H1 (cell line): ENCODE results near the gene SLC22A23. TPM values are rescaled to one million over a fixed set of nuclear protein-coding genes. Genes with fewer than 3 reads are reported as not detected.

Experiments
- ASH2L ChIP-seq: fragments of 200-600, 300-600 bp; sonication (generic); IDR thresholded peaks from one replicate; pipeline ENCODE4 v1.7.1; 2017; ENCODE audit warnings: low read length
- ATF2 ChIP-seq: IDR thresholded peaks from 2 replicates; pipeline ENCODE4 v1.6.1; 2012; ENCODE audit warnings: low read length, inconsistent platforms
- ATF3 ChIP-seq: IDR thresholded peaks from 2 replicates; pipeline ENCODE4 v1.6.1; 2011; ENCODE audit warnings: low read depth, mild to moderate bottlenecking, low read length; ENCODE audit not compliant: insufficient read depth
- BACH1 ChIP-seq: IDR thresholded peaks from 2 replicates; pipeline ENCODE4 v1.6.1; 2012; ENCODE audit warnings: low read length, improper control_type of control experiment
- CBX5 ChIP-seq: fragments of 300-800, 300-1000 bp; sonication (generic); IDR thresholded peaks from 2 replicates; pipeline ENCODE4 v1.7.1; 2016; ENCODE audit warnings: antibody characterized with exemption, low read length, low read depth
- CEBPB ChIP-seq: IDR thresholded peaks from 2 replicates; pipeline ENCODE4 v1.6.1; 2012; ENCODE audit warnings: low read depth, low read length
- CREB1 ChIP-seq: IDR thresholded peaks from 2 replicates; pipeline ENCODE4 v1.6.1; 2012; ENCODE audit warnings: inconsistent platforms
- CTBP2 ChIP-seq: IDR thresholded peaks from 2 replicates; pipeline ENCODE4 v1.7.0; 2011; ENCODE audit warnings: borderline replicate concordance, mild to moderate bottlenecking, moderate library complexity, mixed read lengths, low read length; ENCODE audit not compliant: insufficient read depth, insufficient read length
- EP300 ChIP-seq, 2 experiments: IDR thresholded peaks; 1 replicate in 1 of 2; 2 replicates in 1 of 2; pipeline ENCODE4 v1.6.1; 2011 to 2012; ENCODE audit warnings: low read depth in 2 of 2, low read length in 2 of 2, mild to moderate bottlenecking in 2 of 2, borderline replicate concordance in 1 of 2, inconsistent platforms in 1 of 2, moderate library complexity in 1 of 2
- GTF2F1 ChIP-seq: IDR thresholded peaks from 2 replicates; pipeline ENCODE4 v1.6.1; 2012; ENCODE audit warnings: low read depth, low read length, improper control_type of control experiment, borderline replicate concordance
- HDAC2 ChIP-seq, 2 experiments: fragments of 300-600 bp in 1 of 2; sonication (generic) in 1 of 2; IDR thresholded peaks; 2 replicates each; pipeline ENCODE4 v1.6.1; 2011 to 2012; ENCODE audit warnings: low read depth in 2 of 2, low read length in 2 of 2, mild to moderate bottlenecking in 2 of 2, moderate library complexity in 2 of 2, borderline replicate concordance in 1 of 2, inconsistent platforms in 1 of 2
- KDM4A ChIP-seq: IDR thresholded peaks from one replicate; pipeline ENCODE4 v1.7.1; 2012; ENCODE audit warnings: low read depth, mild to moderate bottlenecking, moderate library complexity, low read length, inconsistent platforms; ENCODE audit not compliant: severe bottlenecking
- PHF8 ChIP-seq: fragments of 200-600 bp; sonication (generic); conservative IDR thresholded peaks from 2 replicates; pipeline ENCODE4 v1.7.1; 2012; ENCODE audit warnings: low read depth, mild to moderate bottlenecking, inconsistent platforms, low read length, moderate library complexity
- POLR2A ChIP-seq, 2 experiments: IDR thresholded peaks; 1 replicate in 1 of 2; 2 replicates in 1 of 2; pipeline ENCODE4 v1.6.1; 2011; ENCODE audit warnings: low read depth in 2 of 2, low read length in 2 of 2, mild to moderate bottlenecking in 2 of 2; ENCODE audit errors: control extremely low read depth in 1 of 2
- POLR2AphosphoS5 ChIP-seq: IDR thresholded peaks from 2 replicates; pipeline ENCODE4 v1.6.1; 2011; ENCODE audit warnings: low read depth, low read length
- POU5F1 ChIP-seq: IDR thresholded peaks from 2 replicates; pipeline ENCODE4 v1.6.1; 2011; ENCODE audit warnings: low read depth, mild to moderate bottlenecking, low read length, moderate library complexity
- RBBP5 ChIP-seq: IDR thresholded peaks from 2 replicates; pipeline ENCODE4 v1.7.1; 2012; ENCODE audit warnings: low read depth, mild to moderate bottlenecking, inconsistent platforms, low read length, moderate library complexity, borderline replicate concordance
- RFX5 ChIP-seq: IDR thresholded peaks from 2 replicates; pipeline ENCODE4 v1.6.1; 2011; ENCODE audit warnings: low read depth, low read length, improper control_type of control experiment, borderline replicate concordance
- SIN3A ChIP-seq, 2 experiments: IDR thresholded peaks in 1 of 2; conservative IDR thresholded peaks in 1 of 2; 2 replicates each; pipeline ENCODE4 v1.6.1; 2011 to 2012; ENCODE audit warnings: low read length in 2 of 2, improper control_type of control experiment in 1 of 2, low read depth in 1 of 2, mild to moderate bottlenecking in 1 of 2
- TAF1 ChIP-seq: IDR thresholded peaks from 2 replicates; pipeline ENCODE4 v1.6.1; 2011; ENCODE audit warnings: mild to moderate bottlenecking, low read depth, low read length
- TAF7 ChIP-seq: optimal IDR thresholded peaks from 2 replicates; pipeline ENCODE3; 2011; ENCODE audit warnings: low read depth, mild to moderate bottlenecking, inconsistent platforms, low read length, moderate library complexity, borderline replicate concordance
- polyA plus RNA-seq, 7 experiments: library from polyadenylated mRNA; depleted of rRNA in 3 of 7; stranded (reverse) in 5 of 7; unstranded in 2 of 7; fragments of >200 nt in 5 of 7; fragments of 200-250 nt in 2 of 7; gene quantifications; 1 replicate in 5 of 7; 2 replicates in 1 of 7; 4 replicates in 1 of 7; pipeline versions ENCODE4 v1.2.1 to v1.2.3, GENCODE V29; 2011 to 2013; ENCODE audit warnings: missing spikeins in 2 of 7, mixed read lengths in 2 of 7
- total RNA-seq: library from RNA; stranded (reverse); fragmentation: NEBNext Ultra II Directional; extraction: Animal tissue kit (Norgen Biotek cat#: 25700); gene quantifications from 2 replicates; pipeline ENCODE4 v1.2.1, GENCODE V29; 2021

Gene SLC22A23
- total and polyA plus RNA-seq, 2 of the 8 experiments (the other 6 are each of a cell fraction or from before 2014, with no cell fraction given): 9.9 to 38.4 TPM

- TF ChIP-seq HDAC2 (IDR thresholded peaks at IDR 0.05; ENCODE audit: borderline replicate concordance in 1 of 2, low read depth in 2 of 2, low read length in 2 of 2): peak; percentile 37 to 70; a peak in 2 of 4 replicates
- TF ChIP-seq PHF8: peak; percentile 32; the same call in 1 of the 2 replicates
- TF ChIP-seq ATF3: no peak
- TF ChIP-seq TAF7: peak; percentile 18
- TF ChIP-seq ATF2: peak; percentile 53; the same call in 1 of the 2 replicates
- TF ChIP-seq POLR2AphosphoS5: peak; percentile 57
- peak; percentile 69; the same call in 1 of the 2 replicates for TF ChIP-seq RBBP5
- no peak for TF ChIP-seq RFX5
- peak in 1 of 2 experiments; percentile 47; a peak in 1 of 3 replicates for TF ChIP-seq POLR2A (IDR thresholded peaks at IDR 0.05; ENCODE audit: control extremely low read depth in 1 of 2, low read depth in 2 of 2, low read length in 2 of 2)
- no peak for TF ChIP-seq KDM4A
- peak; percentile 56 to 85; a peak in 1 of 4 replicates for TF ChIP-seq SIN3A (conservative IDR thresholded peaks at IDR 0.05 in 1 of 2, IDR thresholded peaks at IDR 0.05 in 1 of 2; ENCODE audit: low read depth in 1 of 2, low read length in 2 of 2)
- peak; percentile 75 for TF ChIP-seq TAF1
- TF ChIP-seq CREB1: peak; percentile 52
- peak; percentile 26; the same call in 1 of the 2 replicates for TF ChIP-seq BACH1
- TF ChIP-seq CTBP2: peak; percentile 83
- TF ChIP-seq EP300 (IDR thresholded peaks at IDR 0.05; ENCODE audit: borderline replicate concordance in 1 of 2, low read depth in 2 of 2, low read length in 2 of 2): peak in 1 of 2 experiments; percentile 28; a peak in 1 of 3 replicates
- TF ChIP-seq ASH2L: peak; percentile 78
- no peak for TF ChIP-seq CBX5
- no peak for TF ChIP-seq POU5F1
- TF ChIP-seq CEBPB: no peak
- no peak for TF ChIP-seq GTF2F1
Observed at GRCh38 chr6:3231247-3232016, 225.4 kb downstream of the SLC22A23 start (continued).
